Measurements from ENCODE around the gene ATP8A2. TPM values are rescaled to one million over a fixed set of nuclear protein-coding genes. Genes with fewer than 3 reads are reported as not detected.

ATP8A2 gene
- polyA plus RNA-seq, 1 donor from 2014 or later, result 11.9 TPM

DNA sequence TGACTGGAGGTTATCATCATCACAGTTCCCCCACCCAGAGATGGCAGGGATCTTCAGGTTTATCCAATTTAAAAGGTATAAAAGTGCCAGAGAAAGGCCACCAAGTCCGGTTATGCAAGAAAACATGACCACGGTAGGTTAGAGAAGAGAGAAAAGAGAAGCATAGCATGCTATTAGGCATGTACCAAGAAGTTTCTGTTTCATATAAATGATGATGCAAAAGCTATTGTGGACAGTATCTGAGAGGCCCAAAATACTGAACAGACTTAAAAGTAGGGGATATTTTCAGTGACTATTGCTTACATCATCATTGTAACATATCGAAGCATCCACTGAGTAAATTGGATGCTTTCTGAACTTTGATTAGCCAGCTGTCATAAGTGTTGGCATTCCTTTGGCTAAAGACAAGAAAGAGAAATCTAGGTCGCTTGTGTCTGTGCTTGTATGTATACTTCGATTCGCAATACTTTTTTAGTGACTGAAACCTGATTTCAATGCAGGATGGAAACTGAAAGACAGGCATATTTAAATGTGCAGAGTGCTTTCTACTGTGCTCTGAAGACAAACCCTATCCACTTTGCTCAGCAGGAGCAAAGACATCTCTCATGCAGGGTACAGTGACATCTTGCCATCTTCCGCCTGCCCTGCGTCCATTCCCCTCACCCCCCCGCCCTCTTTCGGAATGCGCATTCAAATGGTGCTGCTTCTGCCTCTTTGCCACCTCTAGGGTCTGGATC is 499.8 kb downstream of the ATP8A2 start:
- H3K9me2 ChIP-seq (ENCODE audit: insufficient read depth, low read length), result no peaks in the 10 kb centered on the region
- H3F3A ChIP-seq (ENCODE audit: insufficient read depth, low read length, poor library complexity, severe bottlenecking), result no peaks in the 10 kb centered on the region
- no peaks in the 10 kb centered on the region for H3K27me3 ChIP-seq (ENCODE audit: insufficient read depth, low read depth, low read length)
- H3K9ac ChIP-seq (ENCODE audit: low read length), result no peak overlapping the region
- no peaks in the 10 kb centered on the region for H4K20me1 ChIP-seq (ENCODE audit: insufficient read depth)
- no peak overlapping the region for H2AFZ ChIP-seq (ENCODE audit: low read depth, low read length)
- no peak overlapping the region for H3K27ac ChIP-seq (ENCODE audit: low read length)
- no peaks in the 10 kb centered on the region for H3K79me2 ChIP-seq (replicated peaks; ENCODE audit: insufficient read depth, low read length)
- TF ChIP-seq MXI1 (conservative IDR thresholded peaks at IDR 0.05; ENCODE audit: poor library complexity, severe bottlenecking), result no peak
- TF ChIP-seq, protein P1, sequence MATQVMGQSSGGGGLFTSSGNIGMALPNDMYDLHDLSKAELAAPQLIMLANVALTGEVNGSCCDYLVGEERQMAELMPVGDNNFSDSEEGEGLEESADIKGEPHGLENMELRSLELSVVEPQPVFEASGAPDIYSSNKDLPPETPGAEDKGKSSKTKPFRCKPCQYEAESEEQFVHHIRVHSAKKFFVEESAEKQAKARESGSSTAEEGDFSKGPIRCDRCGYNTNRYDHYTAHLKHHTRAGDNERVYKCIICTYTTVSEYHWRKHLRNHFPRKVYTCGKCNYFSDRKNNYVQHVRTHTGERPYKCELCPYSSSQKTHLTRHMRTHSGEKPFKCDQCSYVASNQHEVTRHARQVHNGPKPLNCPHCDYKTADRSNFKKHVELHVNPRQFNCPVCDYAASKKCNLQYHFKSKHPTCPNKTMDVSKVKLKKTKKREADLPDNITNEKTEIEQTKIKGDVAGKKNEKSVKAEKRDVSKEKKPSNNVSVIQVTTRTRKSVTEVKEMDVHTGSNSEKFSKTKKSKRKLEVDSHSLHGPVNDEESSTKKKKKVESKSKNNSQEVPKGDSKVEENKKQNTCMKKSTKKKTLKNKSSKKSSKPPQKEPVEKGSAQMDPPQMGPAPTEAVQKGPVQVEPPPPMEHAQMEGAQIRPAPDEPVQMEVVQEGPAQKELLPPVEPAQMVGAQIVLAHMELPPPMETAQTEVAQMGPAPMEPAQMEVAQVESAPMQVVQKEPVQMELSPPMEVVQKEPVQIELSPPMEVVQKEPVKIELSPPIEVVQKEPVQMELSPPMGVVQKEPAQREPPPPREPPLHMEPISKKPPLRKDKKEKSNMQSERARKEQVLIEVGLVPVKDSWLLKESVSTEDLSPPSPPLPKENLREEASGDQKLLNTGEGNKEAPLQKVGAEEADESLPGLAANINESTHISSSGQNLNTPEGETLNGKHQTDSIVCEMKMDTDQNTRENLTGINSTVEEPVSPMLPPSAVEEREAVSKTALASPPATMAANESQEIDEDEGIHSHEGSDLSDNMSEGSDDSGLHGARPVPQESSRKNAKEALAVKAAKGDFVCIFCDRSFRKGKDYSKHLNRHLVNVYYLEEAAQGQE (IDR thresholded peaks at IDR 0.05; ENCODE audit: borderline replicate concordance), result no peak
- no peak for TF ChIP-seq RAD21 (conservative IDR thresholded peaks at IDR 0.05)
- TF ChIP-seq SMC3 (conservative IDR thresholded peaks at IDR 0.05; ENCODE audit: poor library complexity), result no peak
- TF ChIP-seq EZH2 (IDR thresholded peaks at IDR 0.05; ENCODE audit: borderline replicate concordance, insufficient read depth, low read length, poor library complexity, severe bottlenecking), result no peak
- TF ChIP-seq, protein P2, sequence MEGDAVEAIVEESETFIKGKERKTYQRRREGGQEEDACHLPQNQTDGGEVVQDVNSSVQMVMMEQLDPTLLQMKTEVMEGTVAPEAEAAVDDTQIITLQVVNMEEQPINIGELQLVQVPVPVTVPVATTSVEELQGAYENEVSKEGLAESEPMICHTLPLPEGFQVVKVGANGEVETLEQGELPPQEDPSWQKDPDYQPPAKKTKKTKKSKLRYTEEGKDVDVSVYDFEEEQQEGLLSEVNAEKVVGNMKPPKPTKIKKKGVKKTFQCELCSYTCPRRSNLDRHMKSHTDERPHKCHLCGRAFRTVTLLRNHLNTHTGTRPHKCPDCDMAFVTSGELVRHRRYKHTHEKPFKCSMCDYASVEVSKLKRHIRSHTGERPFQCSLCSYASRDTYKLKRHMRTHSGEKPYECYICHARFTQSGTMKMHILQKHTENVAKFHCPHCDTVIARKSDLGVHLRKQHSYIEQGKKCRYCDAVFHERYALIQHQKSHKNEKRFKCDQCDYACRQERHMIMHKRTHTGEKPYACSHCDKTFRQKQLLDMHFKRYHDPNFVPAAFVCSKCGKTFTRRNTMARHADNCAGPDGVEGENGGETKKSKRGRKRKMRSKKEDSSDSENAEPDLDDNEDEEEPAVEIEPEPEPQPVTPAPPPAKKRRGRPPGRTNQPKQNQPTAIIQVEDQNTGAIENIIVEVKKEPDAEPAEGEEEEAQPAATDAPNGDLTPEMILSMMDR (IDR thresholded peaks at IDR 0.05; ENCODE audit: poor library complexity, severe bottlenecking), result no peak
- TF ChIP-seq TAF1 (IDR thresholded peaks at IDR 0.05; ENCODE audit: low read depth), result no peak
- no peak for TF ChIP-seq EP300 (conservative IDR thresholded peaks at IDR 0.05; ENCODE audit: poor library complexity, severe bottlenecking)
- no peak for TF ChIP-seq POLR2AphosphoS5 (IDR thresholded peaks at IDR 0.05)
- H3K36me3 ChIP-seq (ENCODE audit: insufficient read depth, low read length), result no peaks in the 10 kb centered on the region
- no peaks in the 10 kb centered on the region for H3K9me3 ChIP-seq (ENCODE audit: low read length)
- H3K4me3 ChIP-seq (ENCODE audit: low read length), result no peak overlapping the region
- no peak overlapping the region for H3K4me2 ChIP-seq (ENCODE audit: low read length)

DNA sequence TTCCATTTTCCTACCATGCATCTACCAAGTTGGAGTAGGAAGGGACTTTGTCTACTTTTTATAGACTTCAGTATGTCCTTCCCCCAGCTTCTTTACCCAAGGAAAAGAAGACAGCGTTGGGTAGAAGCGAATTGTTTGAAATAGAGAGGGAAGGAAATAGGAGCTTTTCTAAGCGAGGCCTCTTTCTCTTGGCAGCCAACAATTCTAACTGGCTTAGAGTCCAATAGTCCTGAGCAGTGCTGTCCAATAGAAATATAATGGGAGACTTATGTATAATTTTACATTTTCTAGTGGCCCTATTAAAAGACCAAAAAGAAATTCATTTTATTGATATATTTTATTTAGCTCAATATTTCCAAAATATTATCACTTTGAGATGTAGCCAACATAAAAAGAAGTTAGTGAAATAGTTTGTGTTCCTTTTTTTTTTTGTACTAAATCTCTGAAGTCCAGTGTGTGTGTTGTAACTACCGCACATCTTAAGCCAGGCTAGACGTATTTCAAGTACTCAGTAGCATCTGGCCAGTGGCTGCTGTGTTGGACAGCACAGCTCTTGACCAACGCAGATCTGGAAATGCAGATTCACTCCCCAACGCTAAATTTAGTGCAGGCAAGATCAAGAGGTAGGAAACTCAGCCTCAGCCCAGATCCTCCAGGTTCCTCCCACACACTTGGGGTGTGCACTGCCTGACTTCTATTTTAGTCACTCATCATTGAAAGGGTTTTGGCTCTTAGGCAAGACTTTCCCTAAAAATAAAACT is 500.9 kb downstream of the ATP8A2 start:
- Histone ChIP-seq H4K20me1 (ENCODE audit: insufficient read depth) (no peaks in the 10 kb centered on the region), H3K79me2 (replicated peaks; ENCODE audit: insufficient read depth, low read length) (no peaks in the 10 kb centered on the region), H3K9me3 (ENCODE audit: low read length) (no peaks in the 10 kb centered on the region), H3K27me3 (ENCODE audit: insufficient read depth, low read depth, low read length) (no peaks in the 10 kb centered on the region), H3K9me2 (ENCODE audit: insufficient read depth, low read length) (no peaks in the 10 kb centered on the region), H3K4me2 (ENCODE audit: low read length) (no peak overlapping the region), H3K36me3 (ENCODE audit: insufficient read depth, low read length) (no peaks in the 10 kb centered on the region), H3K9ac (ENCODE audit: low read length) (no peak overlapping the region), H3F3A (ENCODE audit: insufficient read depth, low read length, poor library complexity, severe bottlenecking) (no peaks in the 10 kb centered on the region), H3K4me3 (ENCODE audit: low read length) (no peak overlapping the region), H3K27ac (ENCODE audit: low read length) (no peak overlapping the region), H2AFZ (ENCODE audit: low read depth, low read length) (no peak overlapping the region)
- TF ChIP-seq MXI1 (conservative IDR thresholded peaks at IDR 0.05; ENCODE audit: poor library complexity, severe bottlenecking) (no peak), RAD21 (conservative IDR thresholded peaks at IDR 0.05) (no peak), EZH2 (IDR thresholded peaks at IDR 0.05; ENCODE audit: borderline replicate concordance, insufficient read depth, low read length, poor library complexity, severe bottlenecking) (no peak), EP300 (conservative IDR thresholded peaks at IDR 0.05; ENCODE audit: poor library complexity, severe bottlenecking) (no peak)
- TF ChIP-seq, protein P2 (IDR thresholded peaks at IDR 0.05; ENCODE audit: poor library complexity, severe bottlenecking), result no peak
- TF ChIP-seq, protein P1 (IDR thresholded peaks at IDR 0.05; ENCODE audit: borderline replicate concordance), result no peak
